Upper lobe of left lung (tissue), 4 donors: Measurements from ENCODE around the gene GSTO2.

ENCODE experiments used
- POLR2A ChIP-seq, 4 donors: fragments of 450-650 bp; IDR thresholded peaks; one replicate each; pipeline ENCODE4 v1.5.1; 2016 to 2017; ENCODE audit warnings: antibody characterized with exemption in 4 of 4, mild to moderate bottlenecking in 2 of 4
- TF ChIP-seq, protein P1 (sequence below), 6 experiments: fragments of 450-650 bp in 4 of 6; fragments of 200-600 bp in 2 of 6; sonication (generic) in 2 of 6; IDR thresholded peaks; one replicate each; pipeline ENCODE4 v1.5.1; 2016 to 2019; ENCODE audit warnings: antibody characterized with exemption in 6 of 6

GRCh38 chr10:104329735-104330134 is 60.8 kb downstream of the GSTO2 start:
- TF ChIP-seq, protein P1, sequence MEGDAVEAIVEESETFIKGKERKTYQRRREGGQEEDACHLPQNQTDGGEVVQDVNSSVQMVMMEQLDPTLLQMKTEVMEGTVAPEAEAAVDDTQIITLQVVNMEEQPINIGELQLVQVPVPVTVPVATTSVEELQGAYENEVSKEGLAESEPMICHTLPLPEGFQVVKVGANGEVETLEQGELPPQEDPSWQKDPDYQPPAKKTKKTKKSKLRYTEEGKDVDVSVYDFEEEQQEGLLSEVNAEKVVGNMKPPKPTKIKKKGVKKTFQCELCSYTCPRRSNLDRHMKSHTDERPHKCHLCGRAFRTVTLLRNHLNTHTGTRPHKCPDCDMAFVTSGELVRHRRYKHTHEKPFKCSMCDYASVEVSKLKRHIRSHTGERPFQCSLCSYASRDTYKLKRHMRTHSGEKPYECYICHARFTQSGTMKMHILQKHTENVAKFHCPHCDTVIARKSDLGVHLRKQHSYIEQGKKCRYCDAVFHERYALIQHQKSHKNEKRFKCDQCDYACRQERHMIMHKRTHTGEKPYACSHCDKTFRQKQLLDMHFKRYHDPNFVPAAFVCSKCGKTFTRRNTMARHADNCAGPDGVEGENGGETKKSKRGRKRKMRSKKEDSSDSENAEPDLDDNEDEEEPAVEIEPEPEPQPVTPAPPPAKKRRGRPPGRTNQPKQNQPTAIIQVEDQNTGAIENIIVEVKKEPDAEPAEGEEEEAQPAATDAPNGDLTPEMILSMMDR (IDR thresholded peaks at IDR 0.05): no peak
- TF ChIP-seq POLR2A (IDR thresholded peaks at IDR 0.05): no peak
